Transverse colon (tissue), 4 donors: ENCODE measurements around the gene FUT6. TPM values are rescaled to one million over a fixed set of nuclear protein-coding genes. Genes with fewer than 3 reads are reported as not detected.

Source experiments
- DNase-seq: peaks from one replicate; pipeline ENCODE4 v3.0.0-alpha.2; 2019
- H3K27ac ChIP-seq, 4 donors: fragments of 200-600 bp; sonication (generic); 2 replicates each; pipeline ENCODE4 v1.5.1; 2016 to 2018; ENCODE audit warnings: inconsistent platforms in 4 of 4
- H3K27me3 ChIP-seq: fragments of 200-600 bp; sonication (generic); 2 replicates; pipeline ENCODE4 v1.5.1; 2017; ENCODE audit warnings: inconsistent platforms
- H3K36me3 ChIP-seq, 4 donors: fragments of 200-600 bp; sonication (generic); 2 replicates each; pipeline ENCODE4 v1.5.1; 2017 to 2019; ENCODE audit warnings: inconsistent platforms in 4 of 4
- H3K4me1 ChIP-seq, 4 donors: fragments of 200-600 bp; sonication (generic); 2 replicates each; pipeline ENCODE4 v1.5.1; 2017 to 2020; ENCODE audit warnings: inconsistent platforms in 4 of 4
- H3K4me3 ChIP-seq, 4 donors: fragments of 200-600 bp; sonication (generic); 1 replicate in 1 of 4; 2 replicates in 3 of 4; pipeline versions ENCODE4 v1.5.1 to v1.6.1; 2017 to 2019; ENCODE audit warnings: inconsistent platforms in 4 of 4
- H3K9me3 ChIP-seq, 2 donors: fragments of 200-600 bp; sonication (generic); 2 replicates each; pipeline ENCODE4 v1.5.1; 2017 to 2019; ENCODE audit warnings: inconsistent platforms in 2 of 2
- CTCF ChIP-seq, 5 experiments: fragments of 200-600 bp in 3 of 5; fragments of 450-650 bp in 2 of 5; sonication (generic) in 3 of 5; IDR thresholded peaks; 1 replicate in 2 of 5; 2 replicates in 3 of 5; pipeline ENCODE4 v1.5.1; 2016 to 2017; ENCODE audit warnings: antibody characterized with exemption in 5 of 5, inconsistent platforms in 3 of 5, mild to moderate bottlenecking in 2 of 5, moderate library complexity in 1 of 5
- EP300 ChIP-seq: sonication (generic); formaldehyde crosslinking; IDR thresholded peaks from one replicate; pipeline ENCODE4 v1.6.1; 2017; ENCODE audit warnings: antibody characterized with exemption, low read depth
- POLR2A ChIP-seq: fragments of 450-650 bp; IDR thresholded peaks from one replicate; pipeline ENCODE4 v1.6.1; 2016; ENCODE audit warnings: antibody characterized with exemption, mild to moderate bottlenecking, moderate library complexity
- POLR2AphosphoS5 ChIP-seq, 3 donors: sonication (generic); formaldehyde crosslinking; IDR thresholded peaks; one replicate each; pipeline ENCODE4 v1.6.1; 2016; ENCODE audit warnings: antibody characterized with exemption in 3 of 3
- WGBS, 2 donors: methylation state at CpG; one replicate each; pipeline ENCODE4 v1.1.5; 2018; ENCODE audit warnings: low coverage in 1 of 2; 5-methylcytosine and 5-hydroxymethylcytosine counted together
- in situ Hi-C, 4 donors: fragments of 200-750 bp; cut with MboI; loops; one replicate each; pipeline versions ENCODE4 v1.15.0 to v1.15.1; 2017; ENCODE audit warnings: low sequenced_read_pairs in 3 of 4, low pct_ligation_motif_present in 1 of 4, low pct_unique_long_range_greater_than_20kb in 1 of 4
- intact Hi-C: fragments of 100-400 bp; cut with DNase I; formaldehyde crosslinking; loops from one replicate; pipeline ENCODE4 v1.15.1; 2023; ENCODE audit warnings: low total_unique reads
- total RNA-seq, 4 donors: library from RNA; depleted of rRNA; stranded (reverse); fragments of >200 nt; gene quantifications; one replicate each; pipeline ENCODE4 v1.1.0, GENCODE V29; 2016

The FUT6 gene
- total RNA-seq, 4 donors from 2014 or later = 71.9 to 251 (median 115) TPM

- Histone ChIP-seq H3K4me3 (no peak overlapping the region), H3K27me3 (no peaks in the 10 kb centered on the region), H3K27ac (no peak overlapping the region), H3K4me1 (peaks cover 6 to 21% (median 14%) of the 10 kb centered on the region in 4 donors), H3K36me3 (no peaks in the 10 kb centered on the region), H3K9me3 (no peaks in the 10 kb centered on the region)
- in situ Hi-C loops (no loop called here), intact Hi-C loops (no loop called here)
- no peak for DNase-seq
- TF ChIP-seq EP300 = no peak
- TF ChIP-seq POLR2AphosphoS5 (IDR thresholded peaks at IDR 0.05) = no peak
- 27 to 48% methylated on average over 16 to 30 of the region's 30 CpGs for WGBS, 2 donors
These were observed 17.2 kb downstream of the FUT6 start for GRCh38 chr19:5822181-5822844.

- no peak overlapping the region for H3K27ac ChIP-seq
- H3K27me3 ChIP-seq = no peaks in the 10 kb centered on the region
- intact Hi-C loops = no loop called here
- no peaks in the 10 kb centered on the region for H3K9me3 ChIP-seq
- in situ Hi-C loops = no loop called here
- no peaks in the 10 kb centered on the region for H3K36me3 ChIP-seq
- peaks cover 0 to 15% (median 8%) of the 10 kb centered on the region in 4 donors for H3K4me1 ChIP-seq
- 46 to 54% methylated on average over 5 to 8 of the region's 8 CpGs for WGBS, 2 donors
- TF ChIP-seq POLR2AphosphoS5 (IDR thresholded peaks at IDR 0.05) (no peak), POLR2A (no peak), EP300 (no peak), CTCF (IDR thresholded peaks at IDR 0.05) (no peak)
- H3K4me3 ChIP-seq = no peak overlapping the region
- DNase-seq = no peak
These were observed 17.9 kb downstream of the FUT6 start for GRCh38 chr19:5821521-5822180.

GRCh38 chr19:5820785-5821184 lies 18.7 kb downstream of the FUT6 start:
- intact Hi-C loops = no loop called here
- no peak overlapping the region for H3K27ac ChIP-seq
- TF ChIP-seq POLR2AphosphoS5 (IDR thresholded peaks at IDR 0.05) = no peak
- TF ChIP-seq EP300 = no peak
- TF ChIP-seq CTCF (IDR thresholded peaks at IDR 0.05) = no peak
- no peak for TF ChIP-seq POLR2A
- no peak for DNase-seq
- in situ Hi-C loops = no loop called here
- no peak overlapping the region for H3K4me3 ChIP-seq
- H3K36me3 ChIP-seq = no peaks in the 10 kb centered on the region
- H3K4me1 ChIP-seq = peaks cover 0 to 10% (median 4%) of the 10 kb centered on the region in 4 donors
- H3K27me3 ChIP-seq = no peaks in the 10 kb centered on the region
- H3K9me3 ChIP-seq = no peaks in the 10 kb centered on the region
- 62 to 73% methylated on average over 5 to 6 of the region's 6 CpGs for WGBS, 2 donors

GRCh38 chr19:5818594-5818993 lies 20.9 kb downstream of the FUT6 start:
- intact Hi-C loops (no loop called here), in situ Hi-C loops (loop anchor here in 1 of 4 donors (10.0 kb wide), 1 partner anchor 66 kb away; no protein-coding TSS in a partner anchor)
- no peaks in the 10 kb centered on the region for H3K27me3 ChIP-seq
- no peak overlapping the region for H3K27ac ChIP-seq
- peaks cover 0 to 15% (median 5%) of the 10 kb centered on the region in 4 donors for H3K4me1 ChIP-seq
- no peaks in the 10 kb centered on the region for H3K36me3 ChIP-seq
- DNase-seq = no peak
- H3K9me3 ChIP-seq = no peaks in the 10 kb centered on the region
- 54% methylated on average over 10 of the region's 10 CpGs; no CpG with 5 or more reads in 1 of the 2 donors for WGBS, 2 donors
- TF ChIP-seq POLR2A (no peak), POLR2AphosphoS5 (IDR thresholded peaks at IDR 0.05) (no peak), EP300 (no peak), CTCF (IDR thresholded peaks at IDR 0.05) (no peak)
- no peak overlapping the region for H3K4me3 ChIP-seq
